GM18517 (cell line): ENCODE measurements around the gene NEFH.
"Not testable (repeated sequence)": the region's sequence is repeated elsewhere in the genome, so short reads cannot be mapped to it uniquely, and the experiment has no call there.

Experiments
- ATAC-seq: cut with Tn5 transposase; IDR thresholded peaks from one replicate; pipeline ENCODE4 v1.9.1; 2021; ENCODE audit warnings: mild to moderate bottlenecking, moderate library complexity; ENCODE audit not compliant: unreplicated experiment

The NEFH gene

GRCh38 chr22:29479417-29480261 lies at the start of gene NEFH:
Gene NEFH, plus strand, starts transcription at chr22:29480218. Its CDS starts 45 bp downstream, at chr22:29480263.
- ATAC-seq, result no peak

- no peak for ATAC-seq
Observed at GRCh38 chr22:29431986-29432385, 48.0 kb upstream of the NEFH start.

- no peak for ATAC-seq
Observed at GRCh38 chr22:29433856-29434255, 46.2 kb upstream of the NEFH start.

GRCh38 chr22:29434288-29434687 lies 45.7 kb upstream of the NEFH start:
- ATAC-seq, result no peak

GRCh38 chr22:29435236-29436136 lies 44.5 kb upstream of the NEFH start:
- no peak for ATAC-seq

- ATAC-seq, result not testable (repeated sequence)
Observed at GRCh38 chr22:29438283-29438682, 41.7 kb upstream of the NEFH start, which contains the start of gene RFPL1. Gene RFPL1, plus strand, starts transcription at chr22:29438583.

GRCh38 chr22:29442976-29443375 lies 37.0 kb upstream of the NEFH start:
- no peak for ATAC-seq

- ATAC-seq, result no peak
Observed at GRCh38 chr22:29443452-29443851, 36.6 kb upstream of the NEFH start.

GRCh38 chr22:29443861-29444792 lies 35.9 kb upstream of the NEFH start:
- no peak for ATAC-seq

- ATAC-seq, result no peak
Observed at GRCh38 chr22:29445508-29445907, 34.5 kb upstream of the NEFH start.

GRCh38 chr22:29447906-29448305 lies 32.1 kb upstream of the NEFH start:
- no peak for ATAC-seq

- ATAC-seq, result no peak
Observed at GRCh38 chr22:29449296-29449875, 30.6 kb upstream of the NEFH start.

GRCh38 chr22:29450222-29450621 lies 29.8 kb upstream of the NEFH start:
- ATAC-seq, result no peak

- ATAC-seq, result no peak
Observed at GRCh38 chr22:29451863-29452262, 28.2 kb upstream of the NEFH start.

GRCh38 chr22:29454276-29454675 lies 25.7 kb upstream of the NEFH start:
- no peak for ATAC-seq

- no peak for ATAC-seq
Observed at GRCh38 chr22:29456211-29456671, 23.8 kb upstream of the NEFH start.

GRCh38 chr22:29457730-29458129 lies 22.3 kb upstream of the NEFH start:
- ATAC-seq, result no peak

- ATAC-seq, result no peak
Observed at GRCh38 chr22:29458551-29458950, 21.5 kb upstream of the NEFH start.

- no peak for ATAC-seq
Observed at GRCh38 chr22:29459773-29460172, 20.2 kb upstream of the NEFH start.

GRCh38 chr22:29461263-29461662 lies 18.8 kb upstream of the NEFH start:
- no peak for ATAC-seq
